SK-N-SH (cell line): ENCODE measurements around the gene FLT4. TPM values are rescaled to one million over a fixed set of nuclear protein-coding genes. Genes with fewer than 3 reads are reported as not detected.

ENCODE experiments used
- CTCF ChIA-PET: fragments of 300-600, 350-600 bp; formaldehyde crosslinking; extraction: SDS; loops from one replicate; lab custom pipeline; 2021; lab: Yijun Ruan, JAX
- POLR2A ChIA-PET: fragments of 350-600 bp; sonication (Branson Sonifier 250); formaldehyde crosslinking; extraction: SDS; loops from one replicate; lab custom pipeline; 2020; ENCODE audit warnings: antibody characterized with exemption, inconsistent platforms; lab: Yijun Ruan, JAX
- DNase-seq: peaks from one replicate; pipeline ENCODE4 v3.0.0; 2012
- H2AFZ ChIP-seq: fragments of 200-600 bp; sonication (generic); 2 replicates; pipeline ENCODE4 v1.8.1; 2016; ENCODE audit warnings: antibody characterized with exemption, mild to moderate bottlenecking, low read depth
- H3F3A ChIP-seq: fragments of 200-600 bp; sonication (generic); replicated peaks from 2 replicates; pipeline ENCODE3; 2016; ENCODE audit warnings: antibody characterized with exemption, mild to moderate bottlenecking; ENCODE audit not compliant: insufficient read depth
- H3K27ac ChIP-seq, 2 experiments: fragments of 200-500 bp in 1 of 2; fragments of 200-600 bp in 1 of 2; sonication (Bioruptor generic) in 1 of 2; sonication (generic), shearing (Covaris generic) in 1 of 2; 2 replicates each; pipeline versions ENCODE4 v1.5.1 to v1.6.1; 2014 to 2016; ENCODE audit warnings: low read depth in 2 of 2, inconsistent platforms in 1 of 2, low read length in 1 of 2, mild to moderate bottlenecking in 1 of 2, mixed read lengths in 1 of 2
- H3K27me3 ChIP-seq: fragments of 200-600 bp; sonication (generic), shearing (Covaris generic); 2 replicates; pipeline ENCODE4 v1.6.1; 2016; ENCODE audit warnings: mixed run types; ENCODE audit not compliant: insufficient read depth
- H3K36me3 ChIP-seq, 2 experiments: fragments of 200-500 bp in 1 of 2; fragments of 200-600 bp in 1 of 2; sonication (Bioruptor generic) in 1 of 2; sonication (generic) in 1 of 2; replicated peaks in 1 of 2; 2 replicates each; pipeline versions ENCODE3 to v1.5.1; 2014 to 2016; ENCODE audit warnings: low read length in 1 of 2, mild to moderate bottlenecking in 1 of 2; ENCODE audit not compliant: insufficient read depth in 2 of 2, control insufficient read depth in 1 of 2
- H3K4me1 ChIP-seq, 2 experiments: fragments of 200-500 bp in 1 of 2; fragments of 200-600 bp in 1 of 2; sonication (Bioruptor generic) in 1 of 2; sonication (generic), shearing (Covaris generic) in 1 of 2; 2 replicates each; pipeline versions ENCODE4 v1.5.1 to v1.6.1; 2014 to 2016; ENCODE audit warnings: low read depth in 1 of 2, low read length in 1 of 2, mixed run types in 1 of 2; ENCODE audit not compliant: insufficient read depth in 2 of 2, control insufficient read depth in 1 of 2
- H3K4me2 ChIP-seq: fragments of 200-600 bp; sonication (generic), shearing (Covaris generic); 2 replicates; pipeline ENCODE4 v1.6.1; 2017; ENCODE audit warnings: mixed run types
- H3K4me3 ChIP-seq, 2 experiments: fragments of 200-500 bp in 1 of 2; fragments of 200-600 bp in 1 of 2; sonication (Bioruptor generic) in 1 of 2; sonication (generic), shearing (Covaris generic) in 1 of 2; 2 replicates each; pipeline versions ENCODE4 v1.5.1 to v1.8.1; 2014 to 2016; ENCODE audit warnings: low read depth in 2 of 2, inconsistent platforms in 1 of 2, low read length in 1 of 2, mild to moderate bottlenecking in 1 of 2, mixed read lengths in 1 of 2, moderate library complexity in 1 of 2
- H3K79me2 ChIP-seq: fragments of 200-600 bp; sonication (generic); 2 replicates; pipeline ENCODE4 v1.8.1; 2017; ENCODE audit warnings: mild to moderate bottlenecking; ENCODE audit not compliant: insufficient read depth
- H3K9ac ChIP-seq: fragments of 200-600 bp; sonication (generic); 2 replicates; pipeline ENCODE4 v1.6.1; 2017; ENCODE audit warnings: mixed run types
- H3K9me2 ChIP-seq: fragments of 200-600 bp; sonication (generic); 2 replicates; pipeline ENCODE4 v1.6.1; 2017; ENCODE audit warnings: mixed run types
- H3K9me3 ChIP-seq: fragments of 200-600 bp; sonication (generic); 2 replicates; pipeline ENCODE4 v1.6.1; 2017; ENCODE audit warnings: mixed run types, mild to moderate bottlenecking, moderate library complexity
- H4K20me1 ChIP-seq: fragments of 200-600 bp; sonication (generic); 2 replicates; pipeline ENCODE4 v1.6.1; 2017; ENCODE audit warnings: mild to moderate bottlenecking, mixed run types; ENCODE audit not compliant: insufficient read depth
- CHD2 ChIP-seq: fragments of 150-350 bp; IDR thresholded peaks from 2 replicates; pipeline ENCODE4 v1.6.1; 2018; ENCODE audit warnings: low read length; ENCODE audit not compliant: partially characterized antibody
- EP300 ChIP-seq, 2 experiments: IDR thresholded peaks; 2 replicates each; pipeline versions ENCODE4 v1.4.0 to v1.6.1; 2012; ENCODE audit warnings: borderline replicate concordance in 1 of 2, low read depth in 1 of 2, low read length in 1 of 2
- EZH2phosphoT487 ChIP-seq: fragments of 200-600 bp; sonication (generic); IDR thresholded peaks from 2 replicates; pipeline ENCODE4 v1.6.1; 2017; ENCODE audit warnings: low read depth, mixed run types, mild to moderate bottlenecking, antibody characterized with exemption, moderate library complexity, borderline replicate concordance
- FOXM1 ChIP-seq: IDR thresholded peaks from 2 replicates; pipeline ENCODE4 v1.4.0; 2012; ENCODE audit warnings: low read depth, mild to moderate bottlenecking
- GABPA ChIP-seq: IDR thresholded peaks from 2 replicates; pipeline ENCODE4 v1.4.0; 2012; ENCODE audit warnings: low read depth, mild to moderate bottlenecking
- GATA2 ChIP-seq: sonication (generic); formaldehyde crosslinking; IDR thresholded peaks from 2 replicates; pipeline ENCODE4 v1.5.0; 2020; ENCODE audit warnings: mild to moderate bottlenecking, missing genetic modification reagents
- JUND ChIP-seq: IDR thresholded peaks from 2 replicates; pipeline ENCODE4 v1.4.0; 2012
- MEF2A ChIP-seq: IDR thresholded peaks from 2 replicates; pipeline ENCODE4 v1.4.0; 2012; ENCODE audit warnings: low read depth, borderline replicate concordance
- NFIC ChIP-seq: IDR thresholded peaks from 2 replicates; pipeline ENCODE4 v1.4.0; 2012; ENCODE audit warnings: borderline replicate concordance
- NRF1 ChIP-seq: IDR thresholded peaks from 2 replicates; pipeline ENCODE4 v1.6.1; 2012; ENCODE audit warnings: low read depth, mild to moderate bottlenecking, low read length
- RFX5 ChIP-seq: IDR thresholded peaks from 2 replicates; pipeline ENCODE4 v1.6.1; 2012; ENCODE audit warnings: mild to moderate bottlenecking, improper control_type of control experiment, low read length
- RXRA ChIP-seq: IDR thresholded peaks from 2 replicates; pipeline ENCODE4 v1.4.0; 2012; ENCODE audit warnings: low read depth, mild to moderate bottlenecking, borderline replicate concordance
- SIN3A ChIP-seq: IDR thresholded peaks from 2 replicates; pipeline ENCODE4 v1.6.1; 2012; ENCODE audit warnings: low read depth, mild to moderate bottlenecking, low read length, moderate library complexity, borderline replicate concordance
- SMC3 ChIP-seq: IDR thresholded peaks from 2 replicates; pipeline ENCODE4 v1.6.1; 2012; ENCODE audit warnings: low read depth, low read length, improper control_type of control experiment
- TEAD4 ChIP-seq: IDR thresholded peaks from 2 replicates; pipeline ENCODE4 v1.4.0; 2012; ENCODE audit warnings: mild to moderate bottlenecking, borderline replicate concordance; ENCODE audit not compliant: insufficient read depth
- YY1 ChIP-seq: IDR thresholded peaks from 2 replicates; pipeline ENCODE4 v1.4.0; 2012; ENCODE audit warnings: low read depth, mild to moderate bottlenecking
- WGBS: methylation state at CpG from one replicate; pipeline ENCODE4 v1.1.6; 2017; ENCODE audit warnings: low lambda C conversion rate; 5-methylcytosine and 5-hydroxymethylcytosine counted together
- polyA plus RNA-seq, 3 experiments: library from polyadenylated mRNA; depleted of rRNA; stranded (reverse); fragments of >200 nt; gene quantifications; 2 replicates each; pipeline ENCODE4 v1.2.3, GENCODE V29; 2012
- TF ChIP-seq, protein P1 (sequence below): IDR thresholded peaks from 2 replicates; pipeline ENCODE4 v1.4.0; 2012; ENCODE audit warnings: low read depth, borderline replicate concordance
- TF ChIP-seq, protein P2 (sequence below): fragments of 200-600 bp; sonication (generic); IDR thresholded peaks from 2 replicates; pipeline ENCODE4 v1.6.1; 2017; ENCODE audit warnings: antibody characterized with exemption, mild to moderate bottlenecking, moderate library complexity
- TF ChIP-seq, protein P3 (sequence below): IDR thresholded peaks from 2 replicates; pipeline ENCODE4 v1.6.1; 2012; ENCODE audit warnings: mild to moderate bottlenecking, low read depth, low read length, moderate library complexity

Gene FLT4
- polyA plus RNA-seq, 1 of the 3 experiments (the other 2 are of a cell fraction): 0.05 TPM

DNA sequence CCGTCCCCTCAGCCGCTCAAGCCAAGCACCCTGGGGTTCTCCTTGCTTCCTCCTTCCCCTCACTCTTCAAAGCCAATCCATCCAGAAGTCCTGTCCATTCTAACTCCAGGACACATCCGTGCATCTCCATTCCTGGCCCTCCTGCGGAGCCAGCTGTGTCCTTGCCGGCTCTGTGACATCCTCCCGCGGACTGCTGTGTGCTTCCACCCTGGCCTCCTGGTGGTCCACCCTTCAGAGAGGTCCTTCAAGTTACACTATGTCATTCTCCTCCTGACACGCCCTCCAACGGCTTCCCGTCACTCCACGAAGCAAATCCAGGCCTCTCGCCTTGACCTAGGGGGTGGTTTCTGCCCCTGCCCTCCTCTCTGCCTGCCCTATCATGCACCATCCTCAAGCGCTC lies 45.1 kb downstream of the FLT4 start:
- H2AFZ ChIP-seq: no peak overlapping the region
- peak; percentile 23 for DNase-seq
- no peaks in the 10 kb centered on the region for H3K4me1 ChIP-seq
- no peaks in the 10 kb centered on the region for H3K9me3 ChIP-seq
- TF ChIP-seq NRF1: no peak
- no peak for TF ChIP-seq NFIC
- no peak for TF ChIP-seq TEAD4
- no peak for TF ChIP-seq EZH2phosphoT487
- TF ChIP-seq, protein P1, sequence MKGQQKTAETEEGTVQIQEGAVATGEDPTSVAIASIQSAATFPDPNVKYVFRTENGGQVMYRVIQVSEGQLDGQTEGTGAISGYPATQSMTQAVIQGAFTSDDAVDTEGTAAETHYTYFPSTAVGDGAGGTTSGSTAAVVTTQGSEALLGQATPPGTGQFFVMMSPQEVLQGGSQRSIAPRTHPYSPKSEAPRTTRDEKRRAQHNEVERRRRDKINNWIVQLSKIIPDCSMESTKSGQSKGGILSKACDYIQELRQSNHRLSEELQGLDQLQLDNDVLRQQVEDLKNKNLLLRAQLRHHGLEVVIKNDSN: no peak
- no peak for TF ChIP-seq YY1
- TF ChIP-seq SIN3A: no peak
- no peak for TF ChIP-seq RFX5
- TF ChIP-seq, protein P2, sequence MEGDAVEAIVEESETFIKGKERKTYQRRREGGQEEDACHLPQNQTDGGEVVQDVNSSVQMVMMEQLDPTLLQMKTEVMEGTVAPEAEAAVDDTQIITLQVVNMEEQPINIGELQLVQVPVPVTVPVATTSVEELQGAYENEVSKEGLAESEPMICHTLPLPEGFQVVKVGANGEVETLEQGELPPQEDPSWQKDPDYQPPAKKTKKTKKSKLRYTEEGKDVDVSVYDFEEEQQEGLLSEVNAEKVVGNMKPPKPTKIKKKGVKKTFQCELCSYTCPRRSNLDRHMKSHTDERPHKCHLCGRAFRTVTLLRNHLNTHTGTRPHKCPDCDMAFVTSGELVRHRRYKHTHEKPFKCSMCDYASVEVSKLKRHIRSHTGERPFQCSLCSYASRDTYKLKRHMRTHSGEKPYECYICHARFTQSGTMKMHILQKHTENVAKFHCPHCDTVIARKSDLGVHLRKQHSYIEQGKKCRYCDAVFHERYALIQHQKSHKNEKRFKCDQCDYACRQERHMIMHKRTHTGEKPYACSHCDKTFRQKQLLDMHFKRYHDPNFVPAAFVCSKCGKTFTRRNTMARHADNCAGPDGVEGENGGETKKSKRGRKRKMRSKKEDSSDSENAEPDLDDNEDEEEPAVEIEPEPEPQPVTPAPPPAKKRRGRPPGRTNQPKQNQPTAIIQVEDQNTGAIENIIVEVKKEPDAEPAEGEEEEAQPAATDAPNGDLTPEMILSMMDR: no peak
- ChIA-PET CTCF (interaction anchor here (1.2 kb wide), 1 partner anchor 20 kb away, joined by 3 read pairs; no protein-coding TSS in a partner anchor), POLR2A (no interaction called here)
- H3K4me3 ChIP-seq: no peak overlapping the region
- H3K27me3 ChIP-seq: no peaks in the 10 kb centered on the region; the same call in 1 of the 2 replicates
- H3F3A ChIP-seq: no peaks in the 10 kb centered on the region
- no peak overlapping the region for H3K9ac ChIP-seq
- H3K4me2 ChIP-seq: no peak overlapping the region
- H4K20me1 ChIP-seq: no peaks in the 10 kb centered on the region
- WGBS: 66% methylated on average over 13 of the region's 13 CpGs
- no peaks in the 10 kb centered on the region for H3K36me3 ChIP-seq
- no peaks in the 10 kb centered on the region for H3K9me2 ChIP-seq
- H3K27ac ChIP-seq: no peak overlapping the region
- H3K79me2 ChIP-seq: no peaks in the 10 kb centered on the region

DNA sequence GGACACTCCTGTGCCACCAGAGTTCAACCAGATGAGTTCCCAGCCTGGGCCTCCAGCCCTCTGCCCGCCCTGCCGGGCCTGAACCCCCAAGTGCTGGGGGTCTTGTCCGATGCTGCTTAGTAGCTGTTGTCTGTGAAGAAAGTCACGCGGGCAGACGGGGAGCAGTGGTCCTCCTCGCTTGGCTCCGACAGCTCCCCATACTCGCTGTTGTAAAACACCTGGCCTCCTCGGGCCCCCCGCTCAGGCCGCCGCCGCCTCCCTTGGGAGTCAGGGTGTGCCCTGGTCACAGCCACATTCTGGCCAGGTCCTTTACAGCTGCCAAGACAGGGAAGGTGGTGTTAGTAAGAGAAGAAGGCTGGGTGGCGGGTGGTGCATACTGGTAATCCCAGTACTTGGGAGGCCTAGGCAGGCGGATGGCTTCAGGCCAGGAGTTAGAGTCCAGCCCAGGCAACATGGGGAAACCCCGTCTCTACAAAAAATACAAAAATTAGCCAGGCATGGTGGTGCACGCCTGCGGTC lies 46.3 kb downstream of the FLT4 start:
- H3K36me3 ChIP-seq: no peaks in the 10 kb centered on the region
- H3K4me3 ChIP-seq: no peak overlapping the region
- no peaks in the 10 kb centered on the region for H3K79me2 ChIP-seq
- no peak overlapping the region for H2AFZ ChIP-seq
- no peak for DNase-seq
- no peaks in the 10 kb centered on the region for H3K9me3 ChIP-seq
- no peak overlapping the region for H3K4me2 ChIP-seq
- no peak overlapping the region for H3K27ac ChIP-seq
- H3K9me2 ChIP-seq: no peaks in the 10 kb centered on the region
- 88% methylated on average over 18 of the region's 19 CpGs for WGBS
- H3K27me3 ChIP-seq: no peaks in the 10 kb centered on the region; the same call in 1 of the 2 replicates
- POLR2A ChIA-PET: no interaction called here
- H3F3A ChIP-seq: no peaks in the 10 kb centered on the region
- CTCF ChIA-PET: no interaction called here
- no peak overlapping the region for H3K9ac ChIP-seq
- no peaks in the 10 kb centered on the region for H4K20me1 ChIP-seq
- no peaks in the 10 kb centered on the region for H3K4me1 ChIP-seq
- TF ChIP-seq SIN3A (no peak), EP300 (IDR thresholded peaks at IDR 0.05; ENCODE audit: borderline replicate concordance in 1 of 2, low read depth in 1 of 2, low read length in 1 of 2) (no peak), GABPA (no peak), GATA2 (CRISPR knock-in tag) (no peak), RXRA (no peak), CHD2 (no peak), MEF2A (no peak), JUND (no peak), SMC3 (no peak), FOXM1 (no peak), RFX5 (no peak)
- TF ChIP-seq, protein P2: no peak
- TF ChIP-seq, protein P3, sequence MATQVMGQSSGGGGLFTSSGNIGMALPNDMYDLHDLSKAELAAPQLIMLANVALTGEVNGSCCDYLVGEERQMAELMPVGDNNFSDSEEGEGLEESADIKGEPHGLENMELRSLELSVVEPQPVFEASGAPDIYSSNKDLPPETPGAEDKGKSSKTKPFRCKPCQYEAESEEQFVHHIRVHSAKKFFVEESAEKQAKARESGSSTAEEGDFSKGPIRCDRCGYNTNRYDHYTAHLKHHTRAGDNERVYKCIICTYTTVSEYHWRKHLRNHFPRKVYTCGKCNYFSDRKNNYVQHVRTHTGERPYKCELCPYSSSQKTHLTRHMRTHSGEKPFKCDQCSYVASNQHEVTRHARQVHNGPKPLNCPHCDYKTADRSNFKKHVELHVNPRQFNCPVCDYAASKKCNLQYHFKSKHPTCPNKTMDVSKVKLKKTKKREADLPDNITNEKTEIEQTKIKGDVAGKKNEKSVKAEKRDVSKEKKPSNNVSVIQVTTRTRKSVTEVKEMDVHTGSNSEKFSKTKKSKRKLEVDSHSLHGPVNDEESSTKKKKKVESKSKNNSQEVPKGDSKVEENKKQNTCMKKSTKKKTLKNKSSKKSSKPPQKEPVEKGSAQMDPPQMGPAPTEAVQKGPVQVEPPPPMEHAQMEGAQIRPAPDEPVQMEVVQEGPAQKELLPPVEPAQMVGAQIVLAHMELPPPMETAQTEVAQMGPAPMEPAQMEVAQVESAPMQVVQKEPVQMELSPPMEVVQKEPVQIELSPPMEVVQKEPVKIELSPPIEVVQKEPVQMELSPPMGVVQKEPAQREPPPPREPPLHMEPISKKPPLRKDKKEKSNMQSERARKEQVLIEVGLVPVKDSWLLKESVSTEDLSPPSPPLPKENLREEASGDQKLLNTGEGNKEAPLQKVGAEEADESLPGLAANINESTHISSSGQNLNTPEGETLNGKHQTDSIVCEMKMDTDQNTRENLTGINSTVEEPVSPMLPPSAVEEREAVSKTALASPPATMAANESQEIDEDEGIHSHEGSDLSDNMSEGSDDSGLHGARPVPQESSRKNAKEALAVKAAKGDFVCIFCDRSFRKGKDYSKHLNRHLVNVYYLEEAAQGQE: no peak
